ENCODE data around the gene BCL11A.

The BCL11A gene

DNA sequence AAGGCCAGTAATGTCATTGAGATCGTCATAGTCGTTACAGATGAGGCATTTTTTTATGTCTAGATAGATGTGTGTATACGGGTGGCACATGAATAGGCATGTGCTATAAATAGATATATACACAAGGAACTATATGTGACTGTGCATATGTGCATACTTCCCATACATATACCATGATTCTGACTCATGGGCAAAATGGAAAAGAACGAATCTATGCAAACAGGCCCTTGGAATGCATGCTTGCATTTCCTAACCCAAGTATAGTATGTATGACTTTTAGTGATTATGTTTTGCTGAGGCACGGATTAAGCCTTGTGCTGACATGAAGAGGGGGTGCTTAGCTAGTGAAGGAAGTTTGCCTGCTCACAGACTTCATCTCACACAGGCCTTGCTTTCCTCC, 111.7 kb downstream of the BCL11A start:
- peaks cover 6% of the 10 kb centered on the region for H3F3A ChIP-seq (ENCODE audit: control insufficient read depth, insufficient read depth)
- H4K20me1 ChIP-seq (ENCODE audit: control insufficient read depth, insufficient read depth, low read depth, low read length): no peaks in the 10 kb centered on the region
- H3K36me3 ChIP-seq (ENCODE audit: control insufficient read depth, low read length): no peaks in the 10 kb centered on the region
- H3K9me2 ChIP-seq (replicated peaks; ENCODE audit: control insufficient read depth, low read length): no peaks in the 10 kb centered on the region
- H3K4me2 ChIP-seq (ENCODE audit: low read length): no peak overlapping the region
- H3K4me1 ChIP-seq (ENCODE audit: control insufficient read depth, low read length): peaks cover 94% of the 10 kb centered on the region
- H3K9me3 ChIP-seq (ENCODE audit: control insufficient read depth, insufficient read depth, low read length): no peaks in the 10 kb centered on the region
- no peak for TF ChIP-seq CTCF (IDR thresholded peaks at IDR 0.05; ENCODE audit: low read depth, low read length, poor library complexity, severe bottlenecking)
- TF ChIP-seq EZH2phosphoT487 (IDR thresholded peaks at IDR 0.05; ENCODE audit: borderline replicate concordance, low read length): no peak
- H3K27ac ChIP-seq (ENCODE audit: low read depth, low read length): no peak overlapping the region
- H3K79me2 ChIP-seq (ENCODE audit: control insufficient read depth, low read length): no peaks in the 10 kb centered on the region
- H3K27me3 ChIP-seq (ENCODE audit: control insufficient read depth, low read length): no peaks in the 10 kb centered on the region
- no peak overlapping the region for H3K4me3 ChIP-seq (ENCODE audit: low read length)

DNA sequence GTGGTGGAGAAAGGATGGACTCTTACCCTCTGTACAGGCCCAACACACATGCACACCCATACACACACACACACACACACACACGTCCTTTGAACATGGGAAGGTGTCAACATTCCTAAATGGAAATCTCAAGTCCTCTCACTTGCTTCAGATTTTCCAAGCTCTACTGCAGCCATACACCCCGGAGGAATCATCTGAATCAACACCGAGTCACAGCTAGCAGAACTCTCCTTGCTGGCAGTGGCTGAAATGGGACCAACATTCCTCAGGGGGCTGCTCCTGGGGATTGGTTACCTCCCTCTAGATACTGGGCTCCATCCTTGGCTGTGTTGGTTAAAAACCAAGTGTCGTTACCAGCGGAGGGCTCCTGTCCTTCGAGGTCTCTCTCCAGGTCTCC, 112.7 kb downstream of the BCL11A start:
- Histone ChIP-seq H3F3A (ENCODE audit: control insufficient read depth, insufficient read depth) (peaks cover 8% of the 10 kb centered on the region; the same call in 1 of the 2 replicates), H3K79me2 (ENCODE audit: control insufficient read depth, low read length) (no peaks in the 10 kb centered on the region), H3K9me2 (replicated peaks; ENCODE audit: control insufficient read depth, low read length) (no peaks in the 10 kb centered on the region), H3K36me3 (ENCODE audit: control insufficient read depth, low read length) (no peaks in the 10 kb centered on the region), H3K4me2 (ENCODE audit: low read length) (peak overlapping the region; percentile 87), H3K27ac (ENCODE audit: low read depth, low read length) (0 out of 2 replicates have a peak overlapping the region, but pooled peaks have one; percentile 76), H3K4me3 (ENCODE audit: low read length) (no peak overlapping the region; the same call in 1 of the 2 replicates), H3K4me1 (ENCODE audit: control insufficient read depth, low read length) (peaks cover 84% of the 10 kb centered on the region), H4K20me1 (ENCODE audit: control insufficient read depth, insufficient read depth, low read depth, low read length) (no peaks in the 10 kb centered on the region), H3K27me3 (ENCODE audit: control insufficient read depth, low read length) (no peaks in the 10 kb centered on the region), H3K9me3 (ENCODE audit: control insufficient read depth, insufficient read depth, low read length) (no peaks in the 10 kb centered on the region)
- TF ChIP-seq CTCF (IDR thresholded peaks at IDR 0.05; ENCODE audit: low read depth, low read length, poor library complexity, severe bottlenecking) (no peak), EZH2phosphoT487 (IDR thresholded peaks at IDR 0.05; ENCODE audit: borderline replicate concordance, low read length) (no peak)

- Histone ChIP-seq H3K4me3 (ENCODE audit: low read length) (peak overlapping the region; percentile 61), H3K9me3 (ENCODE audit: control insufficient read depth, insufficient read depth, low read length) (no peaks in the 10 kb centered on the region), H3K27me3 (ENCODE audit: control insufficient read depth, low read length) (no peaks in the 10 kb centered on the region), H3K4me1 (ENCODE audit: control insufficient read depth, low read length) (peaks cover 80% of the 10 kb centered on the region), H4K20me1 (ENCODE audit: control insufficient read depth, insufficient read depth, low read depth, low read length) (no peaks in the 10 kb centered on the region), H3K27ac (ENCODE audit: low read depth, low read length) (peak overlapping the region; percentile 76), H3K9me2 (replicated peaks; ENCODE audit: control insufficient read depth, low read length) (no peaks in the 10 kb centered on the region), H3K36me3 (ENCODE audit: control insufficient read depth, low read length) (no peaks in the 10 kb centered on the region), H3K79me2 (ENCODE audit: control insufficient read depth, low read length) (no peaks in the 10 kb centered on the region), H3K4me2 (ENCODE audit: low read length) (peak overlapping the region; percentile 87), H3F3A (ENCODE audit: control insufficient read depth, insufficient read depth) (peaks cover 8% of the 10 kb centered on the region; the same call in 1 of the 2 replicates)
- TF ChIP-seq EZH2phosphoT487 (IDR thresholded peaks at IDR 0.05; ENCODE audit: borderline replicate concordance, low read length) (no peak), CTCF (IDR thresholded peaks at IDR 0.05; ENCODE audit: low read depth, low read length, poor library complexity, severe bottlenecking) (no peak)
Observed at GRCh38 chr2:60440079-60440766, 113.2 kb downstream of the BCL11A start.

All from DOHH2 (cell line).